MCF 10A (cell line): ENCODE results near the gene C1QA. TPM values are rescaled to one million over a fixed set of nuclear protein-coding genes. Genes with fewer than 3 reads are reported as not detected.

Source experiments
- BruUV-seq: library from RNA; stranded (reverse); fragments of 400-500 nt; replicated peaks from 2 replicates; lab custom pipeline; 2021; lab: Mats Ljungman, UMichigan
- CTCF ChIA-PET: fragments of 300-600 bp; sonication (Branson Sonifier 250); formaldehyde crosslinking; extraction: SDS; loops from one replicate; lab custom pipeline; 2021; ENCODE audit warnings: antibody characterized with exemption, inconsistent platforms; lab: Yijun Ruan, JAX
- POLR2A ChIA-PET: fragments of 300-600, 350-650 bp; sonication (Branson Sonifier 250); formaldehyde crosslinking; extraction: SDS; loops from one replicate; lab custom pipeline; 2020; ENCODE audit warnings: antibody characterized with exemption, inconsistent platforms; lab: Yijun Ruan, JAX
- DNase-seq: peaks from one replicate; pipeline ENCODE4 v3.0.0-alpha.2; 2018; ENCODE audit not compliant: unreplicated experiment
- H3K27ac Mint-ChIP-seq: one replicate; pipeline ENCODE4 v1.8.0; 2022; ENCODE audit warnings: mild to moderate bottlenecking, low read depth, mixed read lengths; ENCODE audit not compliant: unreplicated experiment
- H3K27me3 Mint-ChIP-seq: one replicate; pipeline ENCODE4 v1.8.0; 2022; ENCODE audit warnings: mixed read lengths; ENCODE audit not compliant: insufficient read depth, unreplicated experiment
- H3K36me3 Mint-ChIP-seq: one replicate; pipeline ENCODE4 v1.8.0; 2022; ENCODE audit warnings: mild to moderate bottlenecking, moderate library complexity, mixed read lengths; ENCODE audit not compliant: insufficient read depth, unreplicated experiment
- H3K4me1 Mint-ChIP-seq: one replicate; pipeline ENCODE4 v1.8.0; 2022; ENCODE audit warnings: mixed read lengths; ENCODE audit not compliant: insufficient read depth, unreplicated experiment
- H3K4me3 Mint-ChIP-seq: one replicate; pipeline ENCODE4 v1.8.0; 2022; ENCODE audit warnings: mild to moderate bottlenecking, moderate library complexity, mixed read lengths; ENCODE audit not compliant: unreplicated experiment
- H3K9me3 Mint-ChIP-seq: one replicate; pipeline ENCODE4 v1.8.0; 2022; ENCODE audit warnings: mixed read lengths; ENCODE audit not compliant: unreplicated experiment
- intact Hi-C: fragments of 100-400 bp; cut with micrococcal nuclease; formaldehyde crosslinking; loops from 2 replicates; pipeline ENCODE4 v1.14.1; 2022
- total RNA-seq: library from RNA; stranded (reverse); gene quantifications from 2 replicates; pipeline ENCODE4 v1.2.3, GENCODE V29; 2022
- TF ChIP-seq, protein P1 (sequence below): fragments of 200-600 bp; IDR thresholded peaks from one replicate; pipeline ENCODE4 v1.8.0; 2022; ENCODE audit warnings: antibody characterized with exemption, mild to moderate bottlenecking; ENCODE audit not compliant: unreplicated experiment

C1QA gene
- total RNA-seq, 1 experiment from 2014 or later, result not detected

DNA sequence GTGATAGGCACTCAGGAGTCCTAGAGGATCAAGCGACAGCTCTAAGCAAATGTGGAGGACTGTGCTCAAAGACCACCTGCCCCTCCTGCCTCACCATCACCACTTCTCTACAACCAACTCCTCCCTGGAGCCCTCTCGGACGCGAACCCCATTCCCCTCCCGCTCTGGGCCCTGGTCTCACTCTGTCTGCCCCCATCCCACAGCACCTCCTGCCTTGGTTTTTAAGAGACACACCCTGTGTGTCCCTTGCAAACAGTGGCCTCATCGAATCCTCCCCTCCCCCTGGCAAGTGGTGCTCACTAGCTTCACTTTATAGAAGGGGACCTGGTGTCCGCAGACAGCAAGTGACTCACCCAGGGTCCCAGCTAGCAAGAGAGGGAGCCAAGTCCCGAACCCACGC is 44.4 kb upstream of the C1QA start:
- no peak for DNase-seq
- BruUV-seq, result no TSS peak
- H3K36me3 Mint-ChIP-seq, result no peaks in the 10 kb centered on the region
- H3K4me1 Mint-ChIP-seq, result no peaks in the 10 kb centered on the region
- no peaks in the 10 kb centered on the region for H3K9me3 Mint-ChIP-seq
- peaks cover 52% of the 10 kb centered on the region for H3K27me3 Mint-ChIP-seq
- intact Hi-C loops, result no loop called here
- H3K27ac Mint-ChIP-seq, result no peak overlapping the region
- POLR2A ChIA-PET, result no interaction called here
- CTCF ChIA-PET, result interaction anchor here (0.7 kb wide), 1 partner anchor 479 kb away, joined by 4 read pairs; no protein-coding TSS in a partner anchor
- H3K4me3 Mint-ChIP-seq, result no peak overlapping the region
- TF ChIP-seq, protein P1, sequence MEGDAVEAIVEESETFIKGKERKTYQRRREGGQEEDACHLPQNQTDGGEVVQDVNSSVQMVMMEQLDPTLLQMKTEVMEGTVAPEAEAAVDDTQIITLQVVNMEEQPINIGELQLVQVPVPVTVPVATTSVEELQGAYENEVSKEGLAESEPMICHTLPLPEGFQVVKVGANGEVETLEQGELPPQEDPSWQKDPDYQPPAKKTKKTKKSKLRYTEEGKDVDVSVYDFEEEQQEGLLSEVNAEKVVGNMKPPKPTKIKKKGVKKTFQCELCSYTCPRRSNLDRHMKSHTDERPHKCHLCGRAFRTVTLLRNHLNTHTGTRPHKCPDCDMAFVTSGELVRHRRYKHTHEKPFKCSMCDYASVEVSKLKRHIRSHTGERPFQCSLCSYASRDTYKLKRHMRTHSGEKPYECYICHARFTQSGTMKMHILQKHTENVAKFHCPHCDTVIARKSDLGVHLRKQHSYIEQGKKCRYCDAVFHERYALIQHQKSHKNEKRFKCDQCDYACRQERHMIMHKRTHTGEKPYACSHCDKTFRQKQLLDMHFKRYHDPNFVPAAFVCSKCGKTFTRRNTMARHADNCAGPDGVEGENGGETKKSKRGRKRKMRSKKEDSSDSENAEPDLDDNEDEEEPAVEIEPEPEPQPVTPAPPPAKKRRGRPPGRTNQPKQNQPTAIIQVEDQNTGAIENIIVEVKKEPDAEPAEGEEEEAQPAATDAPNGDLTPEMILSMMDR, result no peak

DNA sequence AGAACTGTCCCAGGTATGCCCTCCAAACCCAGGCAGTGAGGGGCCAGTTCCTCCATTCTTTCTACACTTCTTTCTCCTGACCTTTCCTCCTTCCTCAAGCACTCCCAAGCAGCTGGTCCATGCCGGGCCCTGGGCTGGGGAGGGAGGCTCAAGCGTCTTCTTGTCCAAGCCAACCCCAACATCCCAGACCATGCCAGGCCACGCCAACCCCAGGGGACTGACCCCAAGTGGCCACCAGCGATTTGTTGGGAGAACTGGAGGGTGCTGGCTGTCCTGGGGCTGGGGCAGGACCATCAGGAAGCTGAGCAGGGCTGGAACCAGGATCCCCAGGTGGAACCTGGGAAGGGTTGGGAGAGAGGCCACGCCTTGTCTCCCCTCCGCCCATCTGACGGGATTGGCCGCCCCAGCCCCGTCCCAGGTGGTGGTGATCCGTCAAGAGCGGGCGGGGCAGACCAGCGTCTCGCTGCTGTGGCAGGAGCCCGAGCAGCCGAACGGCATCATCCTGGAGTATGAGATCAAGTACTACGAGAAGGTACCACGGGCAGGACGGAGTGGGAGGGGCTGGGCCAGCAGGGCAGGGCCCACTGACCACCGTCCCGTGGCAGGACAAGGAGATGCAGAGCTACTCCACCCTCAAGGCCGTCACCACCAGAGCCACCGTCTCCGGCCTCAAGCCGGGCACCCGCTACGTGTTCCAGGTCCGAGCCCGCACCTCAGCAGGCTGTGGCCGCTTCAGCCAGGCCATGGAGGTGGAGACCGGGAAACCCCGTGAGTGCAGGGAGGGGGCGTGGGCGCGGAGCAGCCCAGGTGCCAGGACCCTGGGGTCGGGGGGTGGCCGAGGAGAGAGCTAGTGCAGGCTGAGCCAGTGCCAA is 43.3 kb upstream of the C1QA start:
- Mint-ChIP-seq H3K27me3 (peaks cover 52% of the 10 kb centered on the region), H3K9me3 (no peaks in the 10 kb centered on the region), H3K4me3 (no peak overlapping the region), H3K27ac (no peak overlapping the region), H3K4me1 (no peaks in the 10 kb centered on the region), H3K36me3 (no peaks in the 10 kb centered on the region)
- intact Hi-C loops, result no loop called here
- POLR2A ChIA-PET, result no interaction called here
- BruUV-seq, result no TSS peak
- no peak for DNase-seq
- CTCF ChIA-PET, result no interaction called here
- TF ChIP-seq, protein P1, result no peak

DNA sequence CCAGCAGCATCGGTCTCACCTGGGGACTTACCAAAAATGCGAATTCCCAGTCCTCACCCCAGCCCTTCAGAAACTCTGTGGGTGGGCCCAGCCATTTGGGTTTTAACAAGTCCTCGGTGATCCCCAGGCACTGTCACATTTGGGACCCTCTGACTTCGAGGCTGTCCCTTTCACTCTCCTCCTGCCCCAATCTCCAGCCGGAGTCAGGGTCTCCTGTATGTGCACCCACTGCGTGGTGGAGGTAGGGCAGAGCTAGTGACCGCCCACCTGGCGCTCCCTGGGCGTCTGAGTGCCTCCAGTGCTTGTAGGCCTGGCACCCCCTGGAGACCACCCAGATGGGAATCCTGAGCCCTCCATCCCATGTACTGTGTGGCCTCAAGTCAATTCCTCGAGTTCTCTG is 42.0 kb upstream of the C1QA start:
- intact Hi-C loops, result no loop called here
- BruUV-seq, result no TSS peak
- TF ChIP-seq, protein P1, result no peak
- DNase-seq, result no peak
- ChIA-PET POLR2A (no interaction called here), CTCF (no interaction called here)
- H3K27ac Mint-ChIP-seq, result no peak overlapping the region
- no peaks in the 10 kb centered on the region for H3K36me3 Mint-ChIP-seq
- no peaks in the 10 kb centered on the region for H3K4me1 Mint-ChIP-seq
- H3K4me3 Mint-ChIP-seq, result no peak overlapping the region
- H3K27me3 Mint-ChIP-seq, result peaks cover 58% of the 10 kb centered on the region
- no peaks in the 10 kb centered on the region for H3K9me3 Mint-ChIP-seq

DNA sequence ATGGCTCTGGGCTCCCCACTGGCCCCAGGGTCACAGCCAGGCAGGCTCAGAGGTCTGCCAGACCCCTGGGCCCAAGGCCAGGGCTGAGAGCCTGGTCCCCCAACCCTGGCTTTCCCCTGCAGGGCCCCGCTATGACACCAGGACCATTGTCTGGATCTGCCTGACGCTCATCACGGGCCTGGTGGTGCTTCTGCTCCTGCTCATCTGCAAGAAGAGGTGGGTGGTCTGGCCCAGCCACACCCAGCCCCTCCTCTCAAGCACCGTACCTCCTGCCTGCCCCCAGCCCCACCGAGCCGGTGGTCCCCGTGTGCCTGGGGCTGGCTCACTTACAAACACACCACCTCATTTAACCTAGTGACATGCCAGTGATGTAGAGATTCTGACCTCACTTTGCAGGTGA is 41.3 kb upstream of the C1QA start:
- no TSS peak for BruUV-seq
- POLR2A ChIA-PET, result no interaction called here
- DNase-seq, result no peak
- no peak overlapping the region for H3K27ac Mint-ChIP-seq
- CTCF ChIA-PET, result no interaction called here
- H3K36me3 Mint-ChIP-seq, result no peaks in the 10 kb centered on the region
- no peaks in the 10 kb centered on the region for H3K9me3 Mint-ChIP-seq
- intact Hi-C loops, result no loop called here
- H3K4me3 Mint-ChIP-seq, result no peak overlapping the region
- peaks cover 60% of the 10 kb centered on the region for H3K27me3 Mint-ChIP-seq
- H3K4me1 Mint-ChIP-seq, result no peaks in the 10 kb centered on the region
- TF ChIP-seq, protein P1, result no peak
